MCF 10A (cell line): ENCODE results near the gene MARS1. TPM values are rescaled to one million over a fixed set of nuclear protein-coding genes. Genes with fewer than 3 reads are reported as not detected.

Experiments
- BruUV-seq: library from RNA; stranded (reverse); fragments of 400-500 nt; replicated peaks from 2 replicates; lab custom pipeline; 2021; lab: Mats Ljungman, UMichigan
- CTCF ChIA-PET: fragments of 300-600 bp; sonication (Branson Sonifier 250); formaldehyde crosslinking; extraction: SDS; loops from one replicate; lab custom pipeline; 2021; ENCODE audit warnings: antibody characterized with exemption, inconsistent platforms; lab: Yijun Ruan, JAX
- POLR2A ChIA-PET: fragments of 300-600, 350-650 bp; sonication (Branson Sonifier 250); formaldehyde crosslinking; extraction: SDS; loops from one replicate; lab custom pipeline; 2020; ENCODE audit warnings: antibody characterized with exemption, inconsistent platforms; lab: Yijun Ruan, JAX
- DNase-seq: peaks from one replicate; pipeline ENCODE4 v3.0.0-alpha.2; 2018; ENCODE audit not compliant: unreplicated experiment
- H3K27ac Mint-ChIP-seq: one replicate; pipeline ENCODE4 v1.8.0; 2022; ENCODE audit warnings: mild to moderate bottlenecking, low read depth, mixed read lengths; ENCODE audit not compliant: unreplicated experiment
- H3K27me3 Mint-ChIP-seq: one replicate; pipeline ENCODE4 v1.8.0; 2022; ENCODE audit warnings: mixed read lengths; ENCODE audit not compliant: insufficient read depth, unreplicated experiment
- H3K36me3 Mint-ChIP-seq: one replicate; pipeline ENCODE4 v1.8.0; 2022; ENCODE audit warnings: mild to moderate bottlenecking, moderate library complexity, mixed read lengths; ENCODE audit not compliant: insufficient read depth, unreplicated experiment
- H3K4me1 Mint-ChIP-seq: one replicate; pipeline ENCODE4 v1.8.0; 2022; ENCODE audit warnings: mixed read lengths; ENCODE audit not compliant: insufficient read depth, unreplicated experiment
- H3K4me3 Mint-ChIP-seq: one replicate; pipeline ENCODE4 v1.8.0; 2022; ENCODE audit warnings: mild to moderate bottlenecking, moderate library complexity, mixed read lengths; ENCODE audit not compliant: unreplicated experiment
- H3K9me3 Mint-ChIP-seq: one replicate; pipeline ENCODE4 v1.8.0; 2022; ENCODE audit warnings: mixed read lengths; ENCODE audit not compliant: unreplicated experiment
- intact Hi-C: fragments of 100-400 bp; cut with micrococcal nuclease; formaldehyde crosslinking; loops from 2 replicates; pipeline ENCODE4 v1.14.1; 2022
- total RNA-seq: library from RNA; stranded (reverse); gene quantifications from 2 replicates; pipeline ENCODE4 v1.2.3, GENCODE V29; 2022
- TF ChIP-seq, protein P1 (sequence below): fragments of 200-600 bp; IDR thresholded peaks from one replicate; pipeline ENCODE4 v1.8.0; 2022; ENCODE audit warnings: antibody characterized with exemption, mild to moderate bottlenecking; ENCODE audit not compliant: unreplicated experiment

MARS1 gene
- total RNA-seq, 1 experiment from 2014 or later = 762 TPM

DNA sequence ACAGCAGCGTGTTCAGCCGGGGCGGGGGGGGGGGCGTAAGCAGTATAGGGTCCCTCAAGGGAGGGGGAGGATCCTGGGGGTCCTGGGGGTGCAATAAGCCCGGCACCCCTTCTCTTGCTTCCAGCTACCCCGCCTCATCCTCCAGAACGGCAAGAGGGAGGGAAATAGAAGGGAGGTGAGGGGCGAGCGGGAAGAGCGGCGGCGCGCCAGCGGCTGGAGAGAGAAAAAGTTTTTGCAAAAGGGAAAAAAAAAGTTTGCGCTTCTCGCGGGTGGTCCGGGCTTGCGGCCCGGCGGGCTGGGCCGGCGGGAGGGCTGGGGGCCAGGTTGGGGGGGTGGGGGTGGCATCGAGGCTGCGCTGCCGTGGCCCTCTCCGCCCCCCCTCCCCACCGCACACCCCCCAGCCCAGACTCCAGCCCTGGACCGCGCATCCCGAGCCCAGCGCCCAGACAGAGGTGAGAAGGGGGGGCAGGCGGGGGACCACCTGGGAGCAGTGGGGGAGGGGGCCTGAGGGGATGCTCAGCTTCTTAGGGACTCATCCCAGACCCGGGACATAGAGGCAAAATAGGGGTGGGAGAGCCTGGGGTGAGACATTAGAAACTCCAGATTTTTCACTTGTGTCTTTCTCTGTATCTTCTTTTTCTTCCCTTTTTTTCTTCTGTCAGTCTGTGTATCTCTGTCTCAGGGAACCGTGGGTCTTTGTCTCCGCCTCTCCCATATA lies 28.0 kb upstream of the MARS1 start, which contains the start of gene GLI1:
TSS of gene GLI1 (plus strand) at position 36 of the 718 bp plus-strand sequence. CDS start 3,907 bp downstream, outside the sequence.
- ChIA-PET POLR2A (interaction anchor here (0.8 to 1.7 kb wide), 3 partner anchors 50 to 234 kb away, joined by 3 to 8 read pairs (median 3); partner anchors contain the start of gene OS9), CTCF (interaction anchor here (0.5 to 3.1 kb wide), 18 partner anchors 10 to 703 kb away, joined by 3 to 31 read pairs (median 4); no protein-coding TSS in a partner anchor)
- H3K4me3 Mint-ChIP-seq = peak within 1 kb of the TSS; percentile 95
- peak within 1 kb of the TSS; percentile 66 for H3K27ac Mint-ChIP-seq
- peaks cover 9% of the 10 kb centered on the region for H3K36me3 Mint-ChIP-seq
- DNase-seq = no peak
- H3K9me3 Mint-ChIP-seq = no peaks in the 10 kb centered on the region
- H3K4me1 Mint-ChIP-seq = peaks cover 44% of the 10 kb centered on the region
- TF ChIP-seq, protein P1, sequence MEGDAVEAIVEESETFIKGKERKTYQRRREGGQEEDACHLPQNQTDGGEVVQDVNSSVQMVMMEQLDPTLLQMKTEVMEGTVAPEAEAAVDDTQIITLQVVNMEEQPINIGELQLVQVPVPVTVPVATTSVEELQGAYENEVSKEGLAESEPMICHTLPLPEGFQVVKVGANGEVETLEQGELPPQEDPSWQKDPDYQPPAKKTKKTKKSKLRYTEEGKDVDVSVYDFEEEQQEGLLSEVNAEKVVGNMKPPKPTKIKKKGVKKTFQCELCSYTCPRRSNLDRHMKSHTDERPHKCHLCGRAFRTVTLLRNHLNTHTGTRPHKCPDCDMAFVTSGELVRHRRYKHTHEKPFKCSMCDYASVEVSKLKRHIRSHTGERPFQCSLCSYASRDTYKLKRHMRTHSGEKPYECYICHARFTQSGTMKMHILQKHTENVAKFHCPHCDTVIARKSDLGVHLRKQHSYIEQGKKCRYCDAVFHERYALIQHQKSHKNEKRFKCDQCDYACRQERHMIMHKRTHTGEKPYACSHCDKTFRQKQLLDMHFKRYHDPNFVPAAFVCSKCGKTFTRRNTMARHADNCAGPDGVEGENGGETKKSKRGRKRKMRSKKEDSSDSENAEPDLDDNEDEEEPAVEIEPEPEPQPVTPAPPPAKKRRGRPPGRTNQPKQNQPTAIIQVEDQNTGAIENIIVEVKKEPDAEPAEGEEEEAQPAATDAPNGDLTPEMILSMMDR = no peak
- BruUV-seq = no TSS peak
- intact Hi-C loops = loop anchor here (2.0 kb wide), 1 partner anchor 161 kb away; no protein-coding TSS in a partner anchor
- H3K27me3 Mint-ChIP-seq = peaks cover 34% of the 10 kb centered on the region

DNA sequence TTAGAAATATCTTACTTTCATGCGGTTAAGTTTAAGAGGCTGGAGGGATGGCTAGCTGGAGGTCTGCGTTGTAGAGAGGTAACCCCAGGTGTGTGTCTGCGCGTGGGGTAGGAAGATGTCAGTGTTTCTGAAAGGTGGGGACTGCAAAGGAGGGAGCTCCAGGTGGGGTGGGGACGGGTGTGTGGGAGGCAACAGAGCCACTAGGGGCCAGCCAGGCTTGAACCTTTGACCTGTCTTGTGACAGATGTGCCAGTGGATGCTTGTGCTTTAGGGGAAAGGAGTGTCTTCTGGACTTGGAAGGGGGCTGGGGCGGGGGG lies 27.4 kb upstream of the MARS1 start:
- H3K27ac Mint-ChIP-seq = no peak overlapping the region
- TF ChIP-seq, protein P1 = no peak
- peaks cover 9% of the 10 kb centered on the region for H3K36me3 Mint-ChIP-seq
- peak overlapping the region; percentile 95 for H3K4me3 Mint-ChIP-seq
- intact Hi-C loops = no loop called here
- peaks cover 39% of the 10 kb centered on the region for H3K27me3 Mint-ChIP-seq
- no TSS peak for BruUV-seq
- ChIA-PET POLR2A (interaction anchor here (1.7 kb wide), 1 partner anchor 234 kb away, joined by 8 read pairs; the partner anchor contains the start of gene OS9), CTCF (interaction anchor here (0.5 to 6.6 kb wide), 7 partner anchors 7 to 703 kb away, joined by 3 to 59 read pairs (median 6); partner anchors contain the start of gene INHBE)
- DNase-seq = no peak
- peaks cover 42% of the 10 kb centered on the region for H3K4me1 Mint-ChIP-seq
- no peaks in the 10 kb centered on the region for H3K9me3 Mint-ChIP-seq

DNA sequence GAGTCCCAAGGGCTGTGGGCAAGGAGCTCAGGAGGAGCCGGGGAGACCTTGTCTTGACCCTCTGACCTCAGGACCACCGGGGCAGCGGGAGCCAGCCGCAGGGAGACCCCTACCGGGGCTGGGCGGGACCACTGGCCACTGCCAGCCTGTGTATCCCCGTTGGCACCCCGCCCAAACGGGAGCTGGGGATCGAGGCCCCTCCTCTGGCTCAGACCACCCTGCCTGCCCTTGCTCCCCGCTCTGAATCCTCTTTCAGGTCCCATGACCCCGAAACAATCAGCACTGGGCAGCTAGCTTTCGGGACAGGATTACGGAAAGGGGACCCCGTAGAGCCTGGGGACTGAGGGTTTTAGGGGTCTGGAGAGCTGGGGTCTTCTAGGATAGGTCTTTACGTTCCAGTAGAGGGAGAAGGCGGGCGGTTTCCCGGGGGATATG lies 27.0 kb upstream of the MARS1 start:
- intact Hi-C loops = no loop called here
- CTCF ChIA-PET = interaction anchor here (1.1 to 6.6 kb wide), 4 partner anchors 8 to 183 kb away, joined by 3 to 59 read pairs (median 18); partner anchors contain the start of gene INHBE
- H3K9me3 Mint-ChIP-seq = no peaks in the 10 kb centered on the region
- BruUV-seq = no TSS peak
- peaks cover 38% of the 10 kb centered on the region for H3K4me1 Mint-ChIP-seq
- peaks cover 44% of the 10 kb centered on the region for H3K27me3 Mint-ChIP-seq
- peak overlapping the region; percentile 70 for H3K4me3 Mint-ChIP-seq
- H3K27ac Mint-ChIP-seq = no peak overlapping the region
- H3K36me3 Mint-ChIP-seq = peaks cover 9% of the 10 kb centered on the region
- TF ChIP-seq, protein P1 = no peak
- POLR2A ChIA-PET = no interaction called here
- DNase-seq = no peak

DNA sequence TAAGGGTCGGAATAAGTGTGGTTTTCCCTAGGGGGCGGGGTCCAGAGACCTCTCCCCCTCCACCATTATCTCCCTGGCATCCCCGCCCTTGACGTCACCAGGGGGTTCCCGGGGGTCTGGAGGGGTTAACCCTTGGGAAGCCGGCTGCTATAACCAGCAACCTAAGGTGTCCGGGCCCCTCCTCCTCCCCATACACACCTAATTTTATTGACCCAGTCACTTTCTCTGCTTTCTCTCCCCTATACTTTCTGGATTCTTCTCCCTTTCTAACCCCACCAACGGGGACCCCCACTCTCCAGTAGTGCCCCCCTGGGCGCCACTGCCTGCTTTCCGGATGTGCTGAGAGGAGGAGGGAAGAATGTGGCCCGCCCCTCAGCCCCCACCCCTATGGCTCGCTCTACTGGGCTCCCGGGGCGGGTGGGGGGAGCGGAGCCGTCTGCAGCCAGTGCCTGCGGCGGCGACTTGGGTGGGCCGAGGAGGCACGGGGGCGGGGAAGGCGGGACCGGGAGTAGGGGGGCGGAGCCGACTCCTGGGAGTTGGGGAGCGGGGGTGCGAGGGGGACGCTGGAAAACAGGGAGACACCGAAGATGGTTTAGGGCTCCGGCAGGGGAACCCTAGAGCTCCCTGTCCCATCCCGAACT lies 26.5 kb upstream of the MARS1 start:
- BruUV-seq = no TSS peak
- TF ChIP-seq, protein P1 = no peak
- ChIA-PET POLR2A (interaction anchor here (0.7 to 2.0 kb wide), 3 partner anchors 55 to 224 kb away, joined by 3 to 7 read pairs (median 3); no protein-coding TSS in a partner anchor), CTCF (interaction anchor here (0.5 to 6.6 kb wide), 9 partner anchors 8 to 446 kb away, joined by 3 to 59 read pairs (median 4); partner anchors contain the start of gene INHBE)
- Mint-ChIP-seq H3K4me3 (peak overlapping the region; percentile 70), H3K36me3 (peaks cover 9% of the 10 kb centered on the region), H3K4me1 (peaks cover 32% of the 10 kb centered on the region), H3K27me3 (peaks cover 49% of the 10 kb centered on the region), H3K27ac (no peak overlapping the region), H3K9me3 (no peaks in the 10 kb centered on the region)
- intact Hi-C loops = no loop called here
- peak; percentile 33 for DNase-seq
